Panc1 (cell line): ENCODE measurements around the gene H6PD.

Source experiments
- POLR2AphosphoS5 ChIP-seq: IDR thresholded peaks from 2 replicates; pipeline ENCODE4 v1.6.1; 2012; ENCODE audit warnings: mild to moderate bottlenecking, low read depth, low read length, moderate library complexity
- SIN3A ChIP-seq: IDR thresholded peaks from 2 replicates; pipeline ENCODE4 v1.6.1; 2012; ENCODE audit warnings: low read depth, mild to moderate bottlenecking, low read length, moderate library complexity, borderline replicate concordance; ENCODE audit not compliant: insufficient read depth
- TCF7L2 ChIP-seq: IDR thresholded peaks from 2 replicates; pipeline ENCODE4 v1.6.1; 2011; ENCODE audit warnings: mild to moderate bottlenecking, low read depth, low read length, inconsistent platforms
- TF ChIP-seq, protein P1 (sequence below): fragments of 450-650 bp; IDR thresholded peaks from 2 replicates; pipeline ENCODE4 v1.5.1; 2017; ENCODE audit warnings: mild to moderate bottlenecking

DNA sequence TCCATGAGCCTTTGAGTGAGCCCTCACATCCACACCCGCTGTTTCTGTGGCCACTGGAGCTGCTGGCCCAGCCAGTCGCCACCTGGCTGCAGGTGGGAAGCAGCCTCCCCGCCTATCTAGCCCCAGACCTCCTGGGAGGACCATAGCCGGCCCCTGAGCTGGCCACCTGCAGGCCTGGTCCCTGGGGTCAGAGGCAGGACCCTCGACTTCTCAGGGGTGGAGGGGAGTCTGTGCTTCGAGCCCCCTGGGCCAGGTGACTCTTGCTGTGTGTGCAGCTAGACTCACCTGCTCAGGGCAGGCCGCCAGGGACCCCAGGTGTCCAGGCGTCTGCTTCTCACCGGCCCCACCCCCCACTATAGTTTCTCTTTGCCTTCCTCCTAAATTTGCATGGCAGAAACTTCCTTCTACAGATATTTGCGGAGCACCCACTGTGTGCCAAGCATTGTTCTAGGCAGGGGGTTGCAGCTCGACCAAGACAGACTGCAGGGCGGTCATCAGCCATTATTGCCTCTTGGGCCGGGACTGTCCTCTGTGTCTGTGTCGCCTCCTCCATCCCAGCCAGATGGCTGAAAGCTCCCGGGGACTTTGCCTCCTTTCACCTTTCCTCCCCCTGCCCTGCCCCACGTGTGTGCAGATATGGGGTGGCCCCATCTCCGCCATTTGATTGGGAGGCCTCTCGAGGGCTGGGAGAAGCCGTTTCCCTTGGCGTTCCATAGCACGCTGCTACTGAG, 85.4 kb downstream of the H6PD start:
- TF ChIP-seq POLR2AphosphoS5 (no peak), TCF7L2 (no peak), SIN3A (no peak)
- TF ChIP-seq, protein P1, sequence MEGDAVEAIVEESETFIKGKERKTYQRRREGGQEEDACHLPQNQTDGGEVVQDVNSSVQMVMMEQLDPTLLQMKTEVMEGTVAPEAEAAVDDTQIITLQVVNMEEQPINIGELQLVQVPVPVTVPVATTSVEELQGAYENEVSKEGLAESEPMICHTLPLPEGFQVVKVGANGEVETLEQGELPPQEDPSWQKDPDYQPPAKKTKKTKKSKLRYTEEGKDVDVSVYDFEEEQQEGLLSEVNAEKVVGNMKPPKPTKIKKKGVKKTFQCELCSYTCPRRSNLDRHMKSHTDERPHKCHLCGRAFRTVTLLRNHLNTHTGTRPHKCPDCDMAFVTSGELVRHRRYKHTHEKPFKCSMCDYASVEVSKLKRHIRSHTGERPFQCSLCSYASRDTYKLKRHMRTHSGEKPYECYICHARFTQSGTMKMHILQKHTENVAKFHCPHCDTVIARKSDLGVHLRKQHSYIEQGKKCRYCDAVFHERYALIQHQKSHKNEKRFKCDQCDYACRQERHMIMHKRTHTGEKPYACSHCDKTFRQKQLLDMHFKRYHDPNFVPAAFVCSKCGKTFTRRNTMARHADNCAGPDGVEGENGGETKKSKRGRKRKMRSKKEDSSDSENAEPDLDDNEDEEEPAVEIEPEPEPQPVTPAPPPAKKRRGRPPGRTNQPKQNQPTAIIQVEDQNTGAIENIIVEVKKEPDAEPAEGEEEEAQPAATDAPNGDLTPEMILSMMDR, result no peak
